ENCODE results near the gene UNC80.

The UNC80 gene

GRCh38 chr2:210034087-210034683 is 262.6 kb downstream of the UNC80 start:
- no peak for DNase-seq

GRCh38 chr2:210035679-210036078 is 264.0 kb downstream of the UNC80 start:
- DNase-seq: no peak

GRCh38 chr2:210038078-210038477 is 266.4 kb downstream of the UNC80 start:
- DNase-seq: no peak

GRCh38 chr2:210046851-210047500 is 275.3 kb downstream of the UNC80 start:
- no peak for DNase-seq
